HT1080 (cell line): ENCODE results near the gene NBEA. TPM values are rescaled to one million over a fixed set of nuclear protein-coding genes. Genes with fewer than 3 reads are reported as not detected.
"Not testable (repeated sequence)": the region's sequence is repeated elsewhere in the genome, so short reads cannot be mapped to it uniquely, and the experiment has no call there.

Experiments used
- DNase-seq: peaks from one replicate; pipeline ENCODE4 v3.0.0-alpha.2; 2015; ENCODE audit warnings: low read depth
- total RNA-seq: library from RNA; depleted of rRNA; stranded (reverse); fragments of >200 nt; shearing (Covaris generic); gene quantifications from 2 replicates; pipeline ENCODE4 v1.2.3, GENCODE V29; 2014

Gene NBEA
- total RNA-seq, 1 experiment from 2014 or later: 3.2 TPM

DNA sequence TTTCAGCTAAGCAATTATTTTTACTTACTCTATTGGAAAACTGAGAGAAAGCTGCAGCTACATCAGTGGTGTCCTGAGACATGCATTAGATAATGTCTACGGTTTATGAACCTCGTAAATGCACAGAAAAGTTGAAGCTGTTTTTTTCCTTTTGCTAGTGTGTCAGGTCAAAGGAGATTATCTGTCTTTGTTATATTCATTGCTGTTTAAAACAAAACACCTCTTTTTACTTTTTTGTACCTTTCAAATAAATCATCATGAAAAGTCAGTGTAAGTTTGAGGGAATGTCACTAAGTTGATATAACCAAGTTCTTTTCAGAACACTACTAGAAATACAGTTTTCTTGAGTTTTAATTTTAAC is 2.2 kb downstream of the NBEA start:
- no peak for DNase-seq

DNA sequence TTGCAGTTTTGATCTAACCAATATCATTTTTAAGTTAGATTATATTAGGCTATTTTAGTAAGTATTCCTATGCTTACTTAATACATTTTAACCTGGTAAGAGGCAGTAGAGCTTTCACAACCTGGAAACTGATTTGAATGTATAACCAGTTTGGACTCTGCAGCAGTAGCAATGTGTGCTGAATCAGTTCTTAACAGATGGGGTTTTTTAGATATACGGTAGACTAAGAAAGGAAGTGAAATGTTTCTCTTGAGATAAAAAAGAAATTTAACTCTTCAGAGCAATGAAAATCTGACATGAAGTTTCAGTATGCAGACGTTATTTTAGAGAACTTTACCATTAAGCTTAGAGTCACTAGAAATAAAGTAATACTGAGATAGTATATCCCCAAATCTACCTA is 2.7 kb downstream of the NBEA start:
- no peak for DNase-seq

DNA sequence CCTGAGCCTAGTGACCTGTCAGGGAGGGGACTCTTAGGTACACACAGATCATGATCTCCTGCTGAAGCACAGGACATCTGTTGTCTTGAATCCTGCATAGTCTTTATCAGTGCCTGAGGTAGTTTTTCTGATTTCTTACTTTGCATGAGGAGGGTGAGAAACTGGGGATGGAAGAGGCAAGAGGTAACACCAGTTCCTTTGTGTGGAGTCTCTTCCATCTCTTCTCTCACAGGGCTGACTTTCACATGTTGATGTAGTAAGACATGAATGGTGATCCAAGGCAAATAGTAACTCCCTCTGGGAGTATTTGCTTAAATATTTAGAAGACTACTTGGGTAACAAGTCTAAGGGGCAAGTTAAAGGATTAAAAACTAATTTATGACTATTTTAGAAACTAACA is 9.5 kb downstream of the NBEA start:
- DNase-seq: no peak

DNA sequence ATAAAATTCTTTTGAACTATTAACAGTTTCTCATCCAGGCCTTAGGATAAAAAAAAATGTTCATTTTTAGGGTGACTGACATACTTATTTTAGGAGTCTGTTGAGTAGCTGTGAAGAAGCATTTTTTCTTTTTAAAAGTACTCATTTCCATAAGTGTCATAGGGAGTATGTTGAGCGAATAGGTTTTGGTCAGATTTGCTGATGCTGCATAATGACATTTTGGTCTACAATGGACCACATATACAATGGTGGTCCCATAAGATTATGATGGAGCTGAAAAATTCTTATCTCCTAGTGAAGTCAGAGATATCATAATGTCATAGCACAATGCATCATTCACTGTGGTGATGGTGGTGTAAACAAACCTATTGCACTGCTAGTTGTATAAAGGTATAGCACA is 17.4 kb downstream of the NBEA start:
- DNase-seq: no peak

DNA sequence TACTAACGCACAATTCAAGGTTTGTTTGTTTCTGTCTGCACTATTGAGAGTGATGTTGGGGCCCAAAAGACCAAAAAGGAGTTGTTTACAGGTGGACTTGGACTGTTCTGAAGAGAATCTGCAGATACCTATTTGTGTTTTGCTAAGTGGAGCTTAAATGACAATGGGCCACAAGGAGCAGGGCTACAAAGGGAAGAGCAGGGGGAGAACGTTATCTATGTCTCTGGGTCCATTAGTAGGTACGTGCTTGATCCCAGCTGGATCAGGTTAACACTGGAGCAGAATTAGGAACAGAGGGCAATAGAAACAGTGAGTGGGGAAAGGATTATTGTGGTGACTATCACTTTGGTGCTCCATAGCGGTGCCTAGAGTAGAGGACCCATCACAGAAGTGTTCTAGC is 22.5 kb downstream of the NBEA start:
- no peak for DNase-seq

DNA sequence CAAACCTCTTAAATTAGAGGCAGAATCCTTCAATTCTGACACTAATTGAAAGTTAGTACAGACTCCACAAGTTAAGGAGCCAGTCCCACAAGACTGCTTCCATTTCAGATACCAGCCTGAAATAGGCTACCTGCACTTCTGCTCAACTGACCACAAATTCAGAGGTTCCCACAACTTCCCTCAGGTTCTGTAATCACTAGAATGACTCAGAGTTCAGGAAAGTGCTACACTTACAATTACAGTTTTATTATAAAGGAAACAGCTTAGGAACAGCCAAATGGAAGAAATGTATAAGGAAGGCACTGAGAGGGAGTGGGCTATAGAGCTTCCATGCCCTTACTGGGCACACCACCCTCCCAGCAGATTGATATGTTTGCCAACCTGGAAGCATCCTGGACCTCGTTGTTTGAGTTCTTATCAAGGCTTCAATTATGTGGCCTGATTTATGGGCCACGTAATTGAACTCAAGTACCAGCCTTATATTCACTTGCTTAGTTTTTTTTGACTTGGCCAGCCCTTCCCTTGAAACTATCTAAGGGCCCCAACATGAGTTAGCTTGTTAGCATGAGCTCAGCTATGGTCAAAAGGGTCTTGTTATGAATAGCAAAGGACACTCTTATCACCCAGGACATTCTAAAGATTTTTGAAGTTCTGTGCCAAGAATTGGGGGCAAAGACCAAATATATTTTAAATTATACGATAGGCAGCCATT is 25.9 kb downstream of the NBEA start:
- peak; percentile 75 for DNase-seq

DNA sequence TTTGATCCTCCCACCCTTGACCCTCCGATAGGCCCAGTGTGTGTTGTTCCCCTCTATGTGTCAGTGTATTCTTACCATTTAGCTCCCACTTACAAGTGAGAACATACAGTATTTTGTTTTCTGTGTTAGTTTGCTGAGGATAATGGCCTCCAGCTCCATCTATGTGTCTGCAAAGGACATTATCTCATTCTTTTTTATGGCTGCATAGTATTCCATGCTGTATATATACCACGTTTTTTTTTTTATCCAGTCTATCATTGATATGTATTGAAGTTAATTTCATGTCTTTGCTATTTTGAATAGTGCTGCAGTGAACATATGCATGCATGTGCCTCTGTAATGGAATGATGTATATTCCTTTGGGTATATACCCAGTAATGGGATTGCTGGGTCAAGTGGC is 27.5 kb downstream of the NBEA start:
- not testable (repeated sequence) for DNase-seq

DNA sequence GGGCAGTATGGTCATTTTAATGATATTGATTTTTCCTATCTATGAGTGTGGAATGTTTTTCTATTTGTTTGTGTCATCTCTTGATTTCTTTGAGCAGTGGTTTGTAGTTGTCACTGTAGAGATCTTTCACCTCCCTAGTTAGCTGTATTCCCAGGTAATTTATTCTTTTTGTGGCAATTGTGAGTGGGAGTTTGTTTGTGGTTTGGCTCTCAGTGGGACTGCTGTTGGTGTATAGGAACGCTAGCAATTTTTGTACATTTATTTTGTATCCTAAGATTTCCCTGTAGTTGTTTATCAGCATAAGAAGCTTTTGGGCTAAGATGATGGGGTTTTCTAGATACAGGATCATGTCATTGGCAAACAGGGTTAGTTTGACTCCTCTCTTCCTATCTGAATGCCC is 28.9 kb downstream of the NBEA start:
- DNase-seq: no peak

DNA sequence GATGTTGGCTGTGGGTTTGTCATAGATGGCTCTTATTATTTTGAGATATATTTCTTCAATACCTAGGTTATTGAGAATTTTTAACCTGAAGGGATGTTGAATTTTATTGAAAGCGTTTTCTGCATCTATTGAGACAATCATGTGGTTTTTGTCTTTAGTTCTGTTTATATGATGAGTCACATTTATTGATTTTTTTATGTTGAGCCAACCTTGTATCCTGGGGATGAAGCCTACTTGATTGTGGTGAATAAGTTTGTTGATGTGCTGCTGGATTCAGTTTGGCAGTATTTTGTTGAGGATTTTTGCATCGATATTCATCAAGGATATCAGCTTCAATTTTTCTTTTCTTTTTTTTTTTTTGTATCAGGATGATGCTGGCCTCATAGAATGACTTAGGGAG is 29.4 kb downstream of the NBEA start:
- DNase-seq: no peak

DNA sequence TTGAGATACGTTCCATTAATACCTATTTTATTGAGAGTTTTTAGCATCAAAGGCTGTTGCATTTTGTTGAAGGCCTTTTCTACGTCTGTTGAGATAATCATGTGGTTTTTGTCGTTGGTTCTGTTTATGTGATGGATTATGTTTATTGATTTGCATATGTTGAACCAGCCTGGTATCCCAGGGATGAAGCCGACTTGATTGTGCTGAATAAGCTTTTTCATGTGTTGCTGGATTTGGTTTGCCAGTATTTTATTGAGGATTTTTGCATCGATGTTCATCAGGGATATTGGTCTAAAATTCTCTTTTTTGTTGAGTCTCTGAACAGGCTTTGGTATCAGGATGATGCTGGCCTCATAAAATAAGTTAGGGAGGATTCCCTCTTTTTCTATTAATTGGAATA is 43.1 kb downstream of the NBEA start:
- not testable (repeated sequence) for DNase-seq

DNA sequence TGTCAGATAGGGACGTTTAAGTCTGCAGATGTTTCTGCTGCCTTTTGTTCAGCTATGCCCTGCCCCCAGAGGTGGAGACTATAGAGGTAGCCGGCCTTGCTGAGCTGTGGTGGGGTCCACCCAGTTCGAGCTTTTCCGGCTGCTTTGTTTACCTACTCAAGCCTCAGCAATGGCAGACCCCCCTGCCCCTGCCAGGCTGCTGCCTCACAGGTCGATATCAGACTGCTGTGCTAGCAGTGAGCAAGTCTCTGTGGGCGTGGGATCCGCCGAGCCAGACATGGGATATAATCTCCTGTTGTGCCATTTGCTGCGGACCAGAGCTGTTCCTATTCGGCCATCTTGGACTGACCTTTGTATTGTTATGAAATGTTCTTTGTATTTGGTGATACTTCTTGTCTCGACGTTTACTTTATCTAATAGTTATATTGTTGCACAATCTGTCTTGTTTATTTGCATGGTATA is 46.3 kb downstream of the NBEA start:
- no peak for DNase-seq

DNA sequence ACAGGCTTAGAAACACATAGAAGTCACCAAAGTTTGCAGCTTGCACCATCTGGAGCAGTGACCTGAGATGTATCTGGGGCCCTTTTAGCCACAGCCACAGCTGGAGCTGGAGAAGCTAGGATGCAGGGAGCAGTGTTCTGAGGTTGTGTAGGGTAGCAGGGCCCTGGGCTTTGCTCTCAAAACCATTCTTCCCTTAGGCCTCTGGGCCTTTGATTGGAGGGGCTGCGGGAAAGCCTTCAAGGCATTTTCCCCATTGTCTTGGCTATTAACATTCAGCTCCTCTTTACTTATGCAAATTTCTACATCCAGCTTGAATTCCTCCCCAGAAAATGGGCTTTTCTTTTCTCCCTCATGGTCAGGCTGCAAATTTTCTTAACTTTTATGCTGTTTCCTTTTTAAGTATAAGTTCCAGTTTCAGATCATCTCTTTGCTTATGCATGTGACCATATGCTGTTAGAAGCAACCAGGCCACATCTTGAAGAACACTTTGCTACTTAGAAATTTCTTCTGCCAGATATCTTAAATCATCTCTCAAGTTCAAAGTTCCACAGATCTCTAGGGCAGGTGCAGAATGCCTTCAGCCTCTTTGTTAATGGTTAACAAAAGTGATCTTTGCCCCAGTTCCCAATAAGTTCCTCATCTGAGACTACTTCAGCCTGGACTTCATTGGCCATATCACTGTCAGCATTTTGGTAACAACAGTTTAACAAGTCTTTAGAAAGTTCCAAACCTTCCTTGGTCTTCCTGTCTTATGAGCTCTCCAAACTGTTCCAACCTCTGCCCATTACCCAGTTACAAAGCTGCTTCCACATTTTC is 48.5 kb downstream of the NBEA start:
- no peak for DNase-seq

DNA sequence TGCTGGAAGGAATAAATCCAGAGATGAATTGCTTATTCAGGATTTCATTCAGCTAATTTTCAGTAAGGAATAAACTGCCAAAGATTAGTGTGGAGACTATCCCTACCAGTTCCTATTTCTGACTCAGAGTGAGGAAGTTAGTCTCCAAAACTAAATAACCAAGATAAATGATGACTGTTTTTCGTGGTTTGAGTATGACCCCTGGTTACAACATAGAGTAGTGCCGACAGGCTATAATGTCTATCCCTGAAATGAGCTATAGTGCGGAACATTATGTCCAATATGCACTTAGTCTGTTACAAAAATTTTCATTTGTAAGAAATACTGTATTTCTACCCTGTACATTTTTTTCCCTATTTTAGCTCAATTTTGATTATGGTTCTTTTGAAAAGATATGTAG is 51.4 kb downstream of the NBEA start:
- peak; percentile 33 for DNase-seq

DNA sequence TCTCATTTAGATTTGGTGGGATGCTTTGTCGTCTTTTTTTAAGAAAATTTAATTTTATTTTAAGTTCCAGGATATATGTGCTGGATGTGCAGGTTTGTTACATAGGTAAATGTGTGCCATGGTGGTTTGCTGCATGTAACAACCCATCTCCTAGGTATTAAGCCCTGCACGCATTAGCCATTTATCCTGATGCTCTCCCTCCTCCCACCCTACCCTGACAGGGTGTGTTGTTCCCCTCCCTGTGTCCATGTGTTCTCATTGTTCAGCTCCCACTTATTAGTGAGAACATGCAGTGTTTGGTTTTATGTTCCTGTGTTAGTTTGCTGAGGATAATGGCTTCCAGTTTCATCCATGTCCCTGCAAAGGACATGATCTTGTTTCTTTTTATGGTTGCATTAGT is 61.7 kb downstream of the NBEA start:
- DNase-seq: not testable (repeated sequence)

DNA sequence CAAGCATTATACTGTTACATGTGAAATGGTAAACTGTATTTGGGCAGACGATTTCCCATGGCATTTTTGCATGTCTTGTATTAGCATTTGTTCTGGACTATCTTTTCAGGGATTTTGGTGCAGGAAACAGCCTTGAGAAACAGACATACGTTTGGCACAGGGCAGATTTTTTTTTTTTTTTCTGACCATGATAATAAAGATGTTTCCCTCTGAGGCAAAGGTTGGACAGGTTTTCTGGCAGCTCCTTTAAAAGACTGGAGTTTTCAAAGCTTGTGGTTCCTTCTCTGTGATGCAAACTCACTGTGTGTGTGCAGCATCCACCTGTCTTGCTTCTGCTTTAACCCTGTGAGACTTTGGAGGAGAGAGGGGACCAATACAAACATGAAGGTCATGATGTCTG is 63.0 kb downstream of the NBEA start:
- no peak for DNase-seq

DNA sequence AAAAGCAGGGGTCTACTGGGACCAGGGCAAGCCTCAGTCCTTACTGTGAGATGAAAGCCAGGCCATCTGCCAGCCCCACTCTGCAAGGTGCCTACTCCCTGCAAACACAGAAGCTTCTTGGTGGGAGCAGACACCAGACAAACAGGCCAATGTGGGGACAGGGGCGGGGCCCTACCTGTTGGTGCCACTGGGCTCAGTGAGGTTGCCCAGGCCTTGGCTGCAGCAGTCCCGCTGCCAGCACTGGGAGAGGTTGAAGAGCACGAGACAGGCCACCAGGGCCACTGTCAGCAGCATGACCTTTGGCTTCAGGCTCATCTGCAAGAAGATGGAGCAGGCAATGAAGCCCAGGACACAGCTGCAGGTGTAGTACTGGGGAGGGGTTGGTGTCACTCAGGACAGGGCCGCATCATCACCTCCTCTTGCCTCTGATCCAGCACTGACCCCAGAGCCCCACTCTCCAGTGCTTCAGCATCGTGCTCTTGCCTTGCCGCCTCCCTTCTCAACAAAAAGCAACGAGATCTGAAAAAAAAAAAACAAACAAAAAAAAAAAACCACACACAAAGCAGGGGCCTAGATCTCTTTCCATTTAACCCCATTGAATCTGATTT is 72.6 kb downstream of the NBEA start:
- no peak for DNase-seq

DNA sequence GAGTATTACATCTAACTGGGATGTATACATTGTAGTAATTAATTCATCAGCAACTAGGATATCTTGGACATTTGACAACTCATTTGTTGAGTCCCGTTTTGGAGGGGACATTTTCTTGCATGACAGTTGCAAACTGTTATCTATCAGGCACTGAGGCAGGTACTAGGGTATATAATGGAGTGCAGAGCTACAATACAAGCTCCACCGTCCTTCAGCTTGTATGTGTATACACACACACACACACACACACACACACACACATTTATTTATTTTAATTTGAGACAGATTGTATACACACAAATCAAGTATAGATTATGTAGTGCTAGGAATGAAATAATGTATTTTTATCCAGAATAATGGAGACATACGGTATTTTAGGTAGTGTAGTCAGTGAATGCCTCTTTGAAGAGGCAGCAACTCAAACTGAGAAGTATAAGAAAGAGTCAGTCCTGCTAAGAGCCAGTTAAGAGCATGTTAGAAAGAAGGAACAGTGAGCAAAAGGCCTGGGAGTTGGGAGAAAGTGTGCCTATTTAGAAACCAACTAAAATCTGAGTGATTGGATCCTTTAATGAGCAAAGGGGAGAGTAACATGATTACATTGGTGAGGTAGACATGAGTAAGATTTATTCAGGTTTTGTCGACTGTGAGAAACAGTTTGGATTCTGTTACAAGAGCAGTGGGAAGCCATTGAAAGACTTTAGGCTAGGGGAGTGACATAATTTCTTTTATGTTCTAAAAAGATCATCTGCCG is 74.5 kb downstream of the NBEA start:
- DNase-seq: peak; percentile 2

DNA sequence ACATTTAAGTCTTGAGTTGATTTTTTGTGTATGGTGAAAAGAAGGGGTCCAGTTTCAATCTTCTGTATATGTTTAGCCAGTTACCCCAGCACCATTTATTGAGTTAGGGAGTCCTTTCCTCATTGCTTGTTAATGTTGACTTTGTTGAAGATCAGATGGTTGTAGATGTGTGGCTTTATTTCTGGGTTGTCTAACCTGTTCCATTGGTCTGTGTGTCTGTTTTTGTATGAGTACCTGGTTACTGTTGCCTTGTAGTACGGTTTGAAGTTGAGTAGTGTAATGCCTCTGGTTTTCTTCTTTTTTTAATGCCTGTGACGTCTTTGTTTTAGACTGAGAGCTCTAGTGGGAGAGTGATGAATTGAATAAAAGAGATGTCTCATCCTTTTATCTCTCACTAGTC is 83.2 kb downstream of the NBEA start:
- no peak for DNase-seq

DNA sequence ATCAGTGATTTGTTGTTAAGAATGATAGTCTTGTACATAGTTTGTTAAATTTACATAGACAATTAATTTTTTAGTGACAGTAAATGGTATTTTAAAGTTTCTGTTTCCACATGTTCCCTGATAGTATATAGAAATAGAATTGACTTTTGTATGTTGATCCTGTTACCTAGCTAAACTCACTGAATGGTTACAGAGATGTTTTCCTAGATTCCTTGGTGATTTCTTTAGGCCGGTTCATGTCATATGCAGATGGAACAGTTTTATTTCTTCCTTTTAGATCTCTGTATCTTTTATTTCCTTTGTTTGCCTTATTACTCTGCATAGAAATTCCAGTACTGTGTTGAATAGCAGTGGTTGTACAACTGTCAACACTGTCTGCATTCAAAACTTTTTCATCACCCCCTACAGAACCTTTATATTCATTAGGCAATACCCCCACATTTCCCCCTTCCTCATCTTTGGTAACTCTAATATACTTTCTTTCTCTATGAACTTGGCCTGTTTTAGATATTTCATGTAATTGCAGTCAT is 86.3 kb downstream of the NBEA start:
- no peak for DNase-seq

DNA sequence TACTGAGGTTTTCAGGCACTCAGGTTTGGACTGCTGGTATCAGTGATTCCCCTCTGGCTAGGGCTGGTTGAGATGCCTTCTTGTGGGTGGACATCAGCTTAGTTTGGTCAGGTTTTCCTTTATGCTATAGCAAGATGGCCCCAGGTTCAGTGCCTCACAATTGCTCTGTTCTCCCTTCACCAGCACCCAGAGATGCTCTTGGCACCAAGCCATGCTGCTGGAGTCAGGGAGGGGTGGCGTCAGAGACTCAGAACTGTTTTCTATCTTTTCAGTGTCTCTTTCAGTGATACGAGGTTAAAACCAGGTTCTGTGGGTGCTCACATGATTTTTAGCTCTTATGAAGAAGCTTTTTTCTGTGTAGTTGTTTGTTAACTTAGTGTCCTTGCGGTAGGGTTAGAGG is 96.9 kb downstream of the NBEA start:
- no peak for DNase-seq

DNA sequence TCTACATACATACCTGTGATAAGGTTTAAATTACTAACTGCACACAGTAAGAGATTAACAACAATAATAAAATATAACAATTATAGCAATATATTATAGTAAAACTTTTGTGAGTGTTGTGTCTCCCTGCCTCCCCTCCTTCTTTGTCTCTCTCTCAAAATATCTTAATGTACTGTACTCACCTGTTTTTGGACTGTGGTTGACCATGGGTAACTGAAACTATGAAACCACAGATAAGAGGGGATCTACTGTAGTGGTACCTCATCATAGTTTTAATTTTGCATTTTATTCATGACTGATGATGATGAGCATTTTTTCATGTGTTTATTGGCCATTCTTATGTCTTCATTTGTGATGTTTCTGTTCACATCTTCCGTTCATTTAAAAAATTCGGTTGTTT is 104.5 kb downstream of the NBEA start:
- no peak for DNase-seq

DNA sequence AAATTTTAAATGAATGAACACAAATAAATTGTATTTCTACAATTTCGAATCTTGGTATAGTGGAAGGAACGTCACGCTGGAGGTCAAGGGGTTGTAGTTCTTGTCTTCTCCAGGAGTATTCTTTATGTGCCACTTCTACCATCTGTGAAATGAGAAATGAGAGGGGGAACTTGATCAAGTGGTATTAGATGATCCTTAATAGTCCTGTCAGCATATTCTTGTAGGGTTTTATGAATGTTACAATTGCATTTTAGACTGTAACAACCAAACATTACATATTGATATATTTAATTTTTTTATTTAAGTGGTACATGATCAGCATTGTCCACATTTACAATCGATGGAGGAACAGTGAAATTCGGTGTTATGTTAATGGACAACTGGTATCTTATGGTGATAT is 113.6 kb downstream of the NBEA start:
- DNase-seq: no peak
